ENCODE measurements around the gene ARGLU1.

The ARGLU1 gene

DNA sequence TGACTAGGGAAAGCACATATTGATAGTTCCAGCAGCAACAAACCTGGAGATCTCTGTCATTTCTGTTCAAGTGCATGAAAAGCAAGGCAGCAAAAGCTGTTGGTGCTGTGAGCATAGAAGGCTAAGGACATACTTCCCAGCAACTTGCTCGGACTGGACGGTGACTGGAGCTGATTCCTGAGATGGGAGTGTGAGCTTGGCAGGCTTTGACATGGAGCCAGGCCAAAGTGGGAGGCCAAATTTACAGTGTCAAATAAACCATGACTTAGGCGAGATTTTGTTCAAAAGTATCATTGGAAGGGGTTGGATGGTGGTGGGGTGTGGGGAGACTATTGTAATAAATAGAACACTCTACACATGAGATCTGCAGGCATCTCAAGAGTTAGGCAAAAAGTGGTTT is 5.9 kb upstream of the ARGLU1 start:
- no peak overlapping the region for H3K4me3 ChIP-seq (ENCODE audit: insufficient read depth, low read length, poor library complexity, severe bottlenecking)
- H3K27ac ChIP-seq (ENCODE audit: low read depth, low read length), result no peak overlapping the region
- H3K79me2 ChIP-seq (ENCODE audit: insufficient read depth, low read length), result no peaks in the 10 kb centered on the region
- no peaks in the 10 kb centered on the region for H3K9me2 ChIP-seq (replicated peaks; ENCODE audit: insufficient read depth, low read length)
- TF ChIP-seq, protein P1, sequence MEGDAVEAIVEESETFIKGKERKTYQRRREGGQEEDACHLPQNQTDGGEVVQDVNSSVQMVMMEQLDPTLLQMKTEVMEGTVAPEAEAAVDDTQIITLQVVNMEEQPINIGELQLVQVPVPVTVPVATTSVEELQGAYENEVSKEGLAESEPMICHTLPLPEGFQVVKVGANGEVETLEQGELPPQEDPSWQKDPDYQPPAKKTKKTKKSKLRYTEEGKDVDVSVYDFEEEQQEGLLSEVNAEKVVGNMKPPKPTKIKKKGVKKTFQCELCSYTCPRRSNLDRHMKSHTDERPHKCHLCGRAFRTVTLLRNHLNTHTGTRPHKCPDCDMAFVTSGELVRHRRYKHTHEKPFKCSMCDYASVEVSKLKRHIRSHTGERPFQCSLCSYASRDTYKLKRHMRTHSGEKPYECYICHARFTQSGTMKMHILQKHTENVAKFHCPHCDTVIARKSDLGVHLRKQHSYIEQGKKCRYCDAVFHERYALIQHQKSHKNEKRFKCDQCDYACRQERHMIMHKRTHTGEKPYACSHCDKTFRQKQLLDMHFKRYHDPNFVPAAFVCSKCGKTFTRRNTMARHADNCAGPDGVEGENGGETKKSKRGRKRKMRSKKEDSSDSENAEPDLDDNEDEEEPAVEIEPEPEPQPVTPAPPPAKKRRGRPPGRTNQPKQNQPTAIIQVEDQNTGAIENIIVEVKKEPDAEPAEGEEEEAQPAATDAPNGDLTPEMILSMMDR (IDR thresholded peaks at IDR 0.05; ENCODE audit: insufficient read depth, low read length, poor library complexity, severe bottlenecking), result no peak
- TF ChIP-seq EZH2phosphoT487 (conservative IDR thresholded peaks at IDR 0.05; ENCODE audit: low read length), result no peak
- H3K9me3 ChIP-seq (ENCODE audit: insufficient read depth, low read length), result no peaks in the 10 kb centered on the region
- no peaks in the 10 kb centered on the region for H3F3A ChIP-seq (ENCODE audit: insufficient read depth)
- H2AFZ ChIP-seq (ENCODE audit: low read depth, low read length, severe bottlenecking), result no peak overlapping the region
- no peaks in the 10 kb centered on the region for H3K36me3 ChIP-seq (ENCODE audit: low read length)
- no peak overlapping the region for H3K9ac ChIP-seq (ENCODE audit: low read length)
- no peak overlapping the region for H3K4me2 ChIP-seq (ENCODE audit: low read depth, low read length, poor library complexity, severe bottlenecking)
- H3K27me3 ChIP-seq (ENCODE audit: low read length), result no peaks in the 10 kb centered on the region
- no peaks in the 10 kb centered on the region for H4K20me1 ChIP-seq (ENCODE audit: low read depth, low read length)

DNA sequence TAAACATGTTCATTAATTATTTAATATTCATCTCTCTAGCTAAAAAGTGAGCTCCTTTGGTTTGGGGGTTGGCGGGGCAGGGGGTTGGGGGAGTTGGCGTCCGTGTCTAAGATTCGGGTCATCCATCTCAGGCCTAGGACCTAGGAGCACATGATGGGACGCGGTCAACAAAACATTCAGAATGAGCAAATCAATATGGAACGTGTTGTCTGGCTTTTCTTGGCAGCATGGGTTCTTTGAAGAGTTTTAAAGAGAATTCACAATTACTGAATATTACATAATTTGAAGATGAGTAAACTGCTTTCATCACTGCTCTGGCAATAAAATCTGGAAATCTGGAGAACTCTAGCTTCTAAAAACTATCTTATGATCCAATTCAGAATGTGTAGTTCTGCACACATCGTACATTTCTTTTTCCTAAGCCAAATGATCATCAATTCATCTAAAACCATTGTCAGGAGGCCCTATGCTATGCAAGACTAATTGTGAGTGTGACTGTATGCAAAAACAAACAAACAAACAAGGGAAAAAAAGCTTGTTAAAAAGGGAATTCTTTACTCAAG is 5.4 kb upstream of the ARGLU1 start:
- no peak overlapping the region for H2AFZ ChIP-seq (ENCODE audit: low read depth, low read length, severe bottlenecking)
- peaks cover 4% of the 10 kb centered on the region; the same call in 1 of the 2 replicates for H3K79me2 ChIP-seq (ENCODE audit: insufficient read depth, low read length)
- H4K20me1 ChIP-seq (ENCODE audit: low read depth, low read length), result no peaks in the 10 kb centered on the region
- no peak for TF ChIP-seq EZH2phosphoT487 (conservative IDR thresholded peaks at IDR 0.05; ENCODE audit: low read length)
- TF ChIP-seq, protein P1 (IDR thresholded peaks at IDR 0.05; ENCODE audit: insufficient read depth, low read length, poor library complexity, severe bottlenecking), result no peak
- H3K9me3 ChIP-seq (ENCODE audit: insufficient read depth, low read length), result no peaks in the 10 kb centered on the region
- H3F3A ChIP-seq (ENCODE audit: insufficient read depth), result no peaks in the 10 kb centered on the region
- H3K27ac ChIP-seq (ENCODE audit: low read depth, low read length), result no peak overlapping the region
- no peaks in the 10 kb centered on the region for H3K27me3 ChIP-seq (ENCODE audit: low read length)
- no peaks in the 10 kb centered on the region for H3K36me3 ChIP-seq (ENCODE audit: low read length)
- H3K4me3 ChIP-seq (ENCODE audit: insufficient read depth, low read length, poor library complexity, severe bottlenecking), result no peak overlapping the region
- no peaks in the 10 kb centered on the region for H3K9me2 ChIP-seq (replicated peaks; ENCODE audit: insufficient read depth, low read length)
- no peak overlapping the region for H3K9ac ChIP-seq (ENCODE audit: low read length)
- H3K4me2 ChIP-seq (ENCODE audit: low read depth, low read length, poor library complexity, severe bottlenecking), result no peak overlapping the region

DNA sequence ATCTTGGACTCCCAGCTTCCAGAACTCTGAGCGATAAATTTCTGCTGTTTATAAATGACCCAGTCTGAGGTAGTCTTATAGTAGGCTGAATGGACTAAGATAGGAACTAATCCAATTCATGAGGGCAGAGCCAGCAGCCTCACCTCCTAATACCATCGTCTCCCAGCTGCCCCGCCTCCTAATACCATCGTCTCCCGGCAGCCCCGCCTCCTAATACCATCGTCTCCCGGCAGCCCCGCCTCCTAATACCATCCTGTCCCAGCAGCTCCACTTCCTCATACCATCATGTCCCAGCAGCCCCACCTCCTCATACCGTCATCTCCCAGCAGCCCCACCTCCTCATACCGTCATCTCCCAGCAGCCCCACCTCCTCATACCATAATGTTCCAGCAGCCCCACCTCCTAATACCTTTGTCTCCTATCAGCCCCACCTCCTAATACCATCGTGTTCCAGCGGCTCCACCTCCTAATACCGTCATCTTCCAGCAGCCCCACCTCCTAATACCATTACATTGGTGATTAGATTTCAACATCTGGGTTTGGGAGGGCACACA is 2.4 kb upstream of the ARGLU1 start:
- Histone ChIP-seq H3K4me2 (ENCODE audit: low read depth, low read length, poor library complexity, severe bottlenecking) (peak overlapping the region; percentile 95), H3F3A (ENCODE audit: insufficient read depth) (no peaks in the 10 kb centered on the region), H3K9me3 (ENCODE audit: insufficient read depth, low read length) (no peaks in the 10 kb centered on the region), H3K9ac (ENCODE audit: low read length) (no peak overlapping the region; the same call in 1 of the 2 replicates), H3K27ac (ENCODE audit: low read depth, low read length) (no peak overlapping the region), H2AFZ (ENCODE audit: low read depth, low read length, severe bottlenecking) (no peak overlapping the region), H3K36me3 (ENCODE audit: low read length) (no peaks in the 10 kb centered on the region), H3K9me2 (replicated peaks; ENCODE audit: insufficient read depth, low read length) (no peaks in the 10 kb centered on the region), H4K20me1 (ENCODE audit: low read depth, low read length) (peaks cover 14% of the 10 kb centered on the region), H3K27me3 (ENCODE audit: low read length) (no peaks in the 10 kb centered on the region), H3K4me3 (ENCODE audit: insufficient read depth, low read length, poor library complexity, severe bottlenecking) (peak overlapping the region; percentile 30), H3K79me2 (ENCODE audit: insufficient read depth, low read length) (peaks cover 29% of the 10 kb centered on the region)
- no peak for TF ChIP-seq EZH2phosphoT487 (conservative IDR thresholded peaks at IDR 0.05; ENCODE audit: low read length)
- TF ChIP-seq, protein P1 (IDR thresholded peaks at IDR 0.05; ENCODE audit: insufficient read depth, low read length, poor library complexity, severe bottlenecking), result no peak
